GM12891 (cell line): ENCODE data around the gene KRTAP3-2.

ENCODE experiments used
- PAX5 ChIP-seq: IDR thresholded peaks from 2 replicates; pipeline ENCODE4 v1.6.1; 2011; ENCODE audit warnings: low read length, moderate library complexity, mild to moderate bottlenecking; ENCODE audit not compliant: insufficient read depth, severe bottlenecking
- POLR2A ChIP-seq: IDR thresholded peaks from 2 replicates; pipeline ENCODE4 v1.6.1; 2011; ENCODE audit warnings: low read depth, low read length, control low read depth
- POLR2AphosphoS5 ChIP-seq: IDR thresholded peaks from 2 replicates; pipeline ENCODE4 v1.6.1; 2011; ENCODE audit warnings: low read depth, low read length, control low read depth
- POU2F2 ChIP-seq: IDR thresholded peaks from 2 replicates; pipeline ENCODE4 v1.6.1; 2011; ENCODE audit warnings: low read depth, mild to moderate bottlenecking, control low read depth, low read length, moderate library complexity
- SPI1 ChIP-seq: IDR thresholded peaks from 2 replicates; pipeline ENCODE4 v1.6.1; 2011; ENCODE audit warnings: low read depth, low read length, control low read depth
- TAF1 ChIP-seq: IDR thresholded peaks from 2 replicates; pipeline ENCODE4 v1.6.1; 2011; ENCODE audit warnings: low read depth, low read length, control low read depth

DNA sequence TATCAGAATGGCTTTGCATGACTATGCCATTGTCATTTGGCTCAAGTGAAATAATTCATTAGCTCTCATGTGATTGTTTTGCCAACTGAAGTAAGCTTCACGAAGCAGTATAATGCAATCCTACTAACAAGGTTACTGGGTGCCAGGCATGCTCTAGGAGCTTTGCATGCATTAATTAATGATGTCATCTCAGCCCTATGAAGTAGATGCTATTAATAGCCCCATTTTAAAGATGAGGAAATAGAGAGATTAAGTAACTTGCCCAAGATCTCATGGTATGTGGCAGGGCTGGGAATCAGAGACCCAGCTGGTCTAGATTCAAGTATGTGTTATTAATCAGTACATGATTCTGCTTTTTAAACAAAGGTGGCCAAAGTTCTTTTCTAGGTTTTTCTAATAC is 47.0 kb downstream of the KRTAP3-2 start:
- TF ChIP-seq TAF1 (no peak), POLR2A (no peak), POLR2AphosphoS5 (no peak), SPI1 (no peak), POU2F2 (no peak), PAX5 (no peak)
